Measurements from ENCODE around the gene MAP4K2. TPM values are rescaled to one million over a fixed set of nuclear protein-coding genes. Genes with fewer than 3 reads are reported as not detected.
"Not testable (repeated sequence)": the region's sequence is repeated elsewhere in the genome, so short reads cannot be mapped to it uniquely, and the experiment has no call there.

The MAP4K2 gene
- total RNA-seq, 1 donor = 10.8 TPM

DNA sequence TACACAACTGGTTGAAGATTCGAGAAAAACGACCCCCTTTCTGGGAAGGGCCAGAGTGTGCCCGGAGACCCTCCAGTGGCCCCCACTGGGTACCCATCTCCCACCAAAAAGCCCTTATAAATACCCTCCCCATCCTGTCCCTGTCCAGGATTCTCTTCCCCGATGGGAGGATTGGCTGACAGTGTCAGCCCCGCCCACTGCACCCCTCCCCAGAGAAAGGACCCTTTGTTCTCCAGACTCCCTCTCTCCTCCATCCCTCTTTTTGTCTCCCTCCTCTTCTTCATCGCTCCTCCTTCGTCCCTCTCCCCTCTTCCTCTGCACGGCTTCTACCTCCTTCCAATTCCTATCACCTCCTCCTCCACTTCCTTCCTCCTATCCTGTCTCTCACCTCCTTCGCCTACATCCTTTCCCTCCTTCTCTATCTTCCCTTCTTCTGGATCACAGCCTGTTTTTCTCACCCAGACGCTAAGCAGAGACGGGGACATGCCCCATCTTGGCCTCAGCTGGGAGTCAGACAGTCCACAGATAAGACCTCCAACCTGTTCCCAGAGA, 20.6 kb upstream of the MAP4K2 start:
- TF ChIP-seq, protein P1, sequence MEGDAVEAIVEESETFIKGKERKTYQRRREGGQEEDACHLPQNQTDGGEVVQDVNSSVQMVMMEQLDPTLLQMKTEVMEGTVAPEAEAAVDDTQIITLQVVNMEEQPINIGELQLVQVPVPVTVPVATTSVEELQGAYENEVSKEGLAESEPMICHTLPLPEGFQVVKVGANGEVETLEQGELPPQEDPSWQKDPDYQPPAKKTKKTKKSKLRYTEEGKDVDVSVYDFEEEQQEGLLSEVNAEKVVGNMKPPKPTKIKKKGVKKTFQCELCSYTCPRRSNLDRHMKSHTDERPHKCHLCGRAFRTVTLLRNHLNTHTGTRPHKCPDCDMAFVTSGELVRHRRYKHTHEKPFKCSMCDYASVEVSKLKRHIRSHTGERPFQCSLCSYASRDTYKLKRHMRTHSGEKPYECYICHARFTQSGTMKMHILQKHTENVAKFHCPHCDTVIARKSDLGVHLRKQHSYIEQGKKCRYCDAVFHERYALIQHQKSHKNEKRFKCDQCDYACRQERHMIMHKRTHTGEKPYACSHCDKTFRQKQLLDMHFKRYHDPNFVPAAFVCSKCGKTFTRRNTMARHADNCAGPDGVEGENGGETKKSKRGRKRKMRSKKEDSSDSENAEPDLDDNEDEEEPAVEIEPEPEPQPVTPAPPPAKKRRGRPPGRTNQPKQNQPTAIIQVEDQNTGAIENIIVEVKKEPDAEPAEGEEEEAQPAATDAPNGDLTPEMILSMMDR (IDR thresholded peaks at IDR 0.05; ENCODE audit: insufficient read depth, low read depth, low read length) = no peak
- H3K4me3 ChIP-seq (ENCODE audit: low read depth, low read length) = no peak overlapping the region
- DNase-seq (ENCODE audit: low read depth) = no peak

DNA sequence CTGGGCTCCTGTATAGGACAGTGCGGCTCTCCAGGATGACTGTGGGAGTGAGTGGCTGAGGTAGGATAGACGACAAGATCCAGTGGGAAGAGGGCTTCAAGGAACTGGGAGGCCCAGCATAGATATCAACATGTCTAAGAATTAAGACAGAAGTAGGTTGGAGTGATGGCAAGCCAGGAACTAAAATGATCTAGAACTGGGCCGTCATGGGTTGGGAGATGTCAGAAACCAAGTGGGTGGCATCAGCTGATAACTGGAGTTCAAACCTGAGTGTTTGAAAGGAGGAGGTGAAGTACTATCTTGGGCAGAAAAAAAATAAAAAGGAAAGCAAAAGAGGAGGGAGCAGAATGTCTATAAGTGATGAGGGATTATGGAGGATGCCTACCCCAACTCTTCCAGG, 14.5 kb upstream of the MAP4K2 start:
- no peak overlapping the region for H3K4me3 ChIP-seq (ENCODE audit: low read depth, low read length)
- DNase-seq (ENCODE audit: low read depth) = no peak
- TF ChIP-seq, protein P1 (IDR thresholded peaks at IDR 0.05; ENCODE audit: insufficient read depth, low read depth, low read length) = no peak

DNA sequence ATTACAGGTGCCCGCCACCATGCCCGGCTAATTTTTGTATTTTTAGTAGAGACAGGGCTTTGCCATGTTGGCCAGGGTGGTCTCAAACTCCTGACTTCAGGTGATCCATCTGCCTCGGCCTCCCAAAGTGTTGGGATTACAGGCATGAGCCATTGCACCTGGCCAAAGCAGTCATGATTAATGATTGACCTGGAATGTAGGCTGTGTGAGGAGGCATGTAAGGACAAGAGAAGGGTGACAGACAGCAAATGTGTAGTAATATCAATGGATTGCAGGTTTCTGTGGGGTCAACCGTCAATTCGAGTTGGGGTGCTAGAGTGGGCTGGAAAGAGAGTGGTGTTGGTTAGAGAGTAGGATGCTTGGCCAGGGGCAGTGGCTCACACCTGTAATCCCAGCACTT, 12.4 kb upstream of the MAP4K2 start:
- H3K4me3 ChIP-seq (ENCODE audit: low read depth, low read length); DNase-seq (ENCODE audit: low read depth): not testable (repeated sequence)

DNA sequence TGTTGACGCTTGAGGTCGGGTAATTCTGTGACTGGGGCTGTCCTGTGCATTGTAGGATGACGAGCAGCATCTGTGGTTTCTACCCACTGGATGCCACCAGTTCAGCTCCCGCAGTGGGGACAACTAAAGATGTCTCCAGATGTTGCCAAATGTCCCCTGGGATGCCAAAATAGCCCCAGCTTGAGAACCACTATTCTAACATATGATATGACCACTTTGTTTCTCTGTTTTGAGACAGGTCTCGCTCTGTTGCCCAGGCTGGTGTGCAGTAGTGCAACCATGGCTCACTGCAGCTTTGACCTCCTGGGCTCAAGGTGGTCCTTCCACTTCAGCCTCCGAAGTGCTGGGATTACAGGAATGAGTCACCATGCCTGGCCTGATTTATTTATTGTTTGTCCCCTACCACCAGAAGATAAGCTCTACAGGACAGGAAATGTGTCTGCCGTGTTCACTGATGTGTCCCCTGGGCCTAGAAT, 11.7 kb upstream of the MAP4K2 start:
- H3K4me3 ChIP-seq (ENCODE audit: low read depth, low read length) = no peak overlapping the region
- TF ChIP-seq, protein P1 (IDR thresholded peaks at IDR 0.05; ENCODE audit: insufficient read depth, low read depth, low read length) = no peak
- no peak for DNase-seq (ENCODE audit: low read depth)

DNA sequence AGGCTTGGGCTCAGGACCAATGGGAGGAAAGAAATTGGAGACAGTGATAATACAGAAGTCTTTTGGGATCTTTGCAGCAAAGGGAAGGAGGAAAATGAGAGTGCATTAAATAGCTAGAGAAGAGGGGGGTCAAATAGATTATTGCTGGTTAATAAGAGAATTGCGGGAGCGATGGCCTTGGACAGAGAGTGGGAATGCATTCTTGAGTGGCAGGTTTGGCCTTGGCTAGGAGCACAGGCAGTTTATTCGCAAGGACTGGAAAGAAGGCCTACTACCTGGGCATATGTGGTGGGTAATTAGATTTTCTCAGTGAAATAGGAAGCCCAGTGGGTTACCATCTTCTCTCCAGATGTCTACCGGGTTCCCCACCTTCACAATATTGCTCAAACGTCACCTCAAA, 10.8 kb upstream of the MAP4K2 start:
- no peak for DNase-seq (ENCODE audit: low read depth)
- H3K4me3 ChIP-seq (ENCODE audit: low read depth, low read length) = no peak overlapping the region

DNA sequence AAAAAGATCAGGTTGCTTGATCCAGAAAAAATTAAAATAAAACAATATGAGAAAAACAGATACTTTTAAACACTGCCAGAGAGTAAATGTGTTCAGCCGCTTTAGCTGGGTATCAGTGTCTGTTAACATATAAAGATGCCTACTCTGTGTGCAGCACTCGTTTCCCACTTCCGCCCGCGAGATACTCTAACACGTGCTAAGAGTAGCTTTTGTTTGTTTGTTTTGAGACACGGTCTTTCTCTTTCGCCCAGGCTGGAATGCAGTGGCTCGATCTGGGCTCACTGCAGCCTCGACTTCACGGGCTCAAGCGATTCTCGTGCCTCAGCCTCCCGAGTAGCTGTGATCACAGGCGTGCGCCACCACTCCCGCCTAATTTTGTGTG, 7.9 kb upstream of the MAP4K2 start:
- peak overlapping the region; percentile 92 for H3K4me3 ChIP-seq (ENCODE audit: low read depth, low read length)
- TF ChIP-seq, protein P1 (IDR thresholded peaks at IDR 0.05; ENCODE audit: insufficient read depth, low read depth, low read length) = no peak
- DNase-seq (ENCODE audit: low read depth) = no peak

More for the DNA sequence above, 10.8 kb upstream of the MAP4K2 start:
- TF ChIP-seq, protein P1 (IDR thresholded peaks at IDR 0.05; ENCODE audit: insufficient read depth, low read depth, low read length) = no peak

DNA sequence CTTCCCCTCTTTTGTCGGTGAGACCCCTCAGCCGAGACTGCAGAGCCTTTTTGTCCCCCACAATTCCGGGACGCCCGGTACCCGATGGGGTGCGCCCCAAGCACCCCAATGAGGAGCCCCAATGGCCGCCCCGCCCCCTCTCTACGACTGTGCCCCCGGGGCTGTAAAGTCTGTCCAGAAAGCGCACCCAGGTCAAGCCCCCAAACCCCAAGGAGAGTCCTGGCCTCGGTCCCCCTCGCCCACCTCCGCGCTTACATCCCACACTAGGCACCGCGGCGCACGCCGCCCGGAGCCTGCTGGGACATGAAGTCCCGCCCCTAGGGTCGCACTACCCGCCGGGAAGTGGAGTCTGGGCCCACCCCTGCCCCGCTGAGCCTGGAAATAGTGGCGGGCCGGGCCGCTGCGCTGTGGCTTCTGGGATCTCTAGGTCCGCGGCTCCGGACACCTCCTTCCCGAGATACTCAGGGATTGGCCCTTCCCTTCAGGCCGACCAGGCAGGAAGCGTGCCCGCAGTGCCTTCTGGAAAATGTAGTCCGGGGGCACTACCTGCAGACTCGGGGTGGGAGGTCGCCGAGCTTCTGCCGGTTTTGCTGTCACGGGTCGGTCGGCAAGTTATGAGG, 7.4 kb upstream of the MAP4K2 start, which contains the start of gene MEN1:
MEN1 (minus strand) TSS at position 281 of the 620 bp plus-strand sequence. CDS start 442 bp downstream, outside the sequence.
- TF ChIP-seq, protein P1 (IDR thresholded peaks at IDR 0.05; ENCODE audit: insufficient read depth, low read depth, low read length) = no peak
- peak; percentile 95 for DNase-seq (ENCODE audit: low read depth)
- H3K4me3 ChIP-seq (ENCODE audit: low read depth, low read length) = peak within 1 kb of the TSS; percentile 92
